Right hindlimb (tissue), 1 donor: ENCODE data around the gene FHIT.
A peak's percentile ranks its signal among the peaks of the same experiment; 100 is the strongest.

Experiments used
- DNase-seq: peaks from one replicate; pipeline ENCODE4 v3.0.0-alpha.2; 2018

Gene FHIT

GRCh38 chr3:60073228-60073627 is 1178.0 kb downstream of the FHIT start:
- DNase-seq, result no peak

- DNase-seq, result no peak
Observed at GRCh38 chr3:60070366-60070765, 1180.9 kb downstream of the FHIT start.

- no peak for DNase-seq
Observed at GRCh38 chr3:60065227-60065868, 1185.9 kb downstream of the FHIT start.

- DNase-seq, result no peak
Observed at GRCh38 chr3:60064210-60065178, 1186.8 kb downstream of the FHIT start.

- peak; percentile 34 for DNase-seq
Observed at GRCh38 chr3:60056404-60056803, 1194.8 kb downstream of the FHIT start.

- DNase-seq, result peak; percentile 32
Observed at GRCh38 chr3:60055765-60056164, 1195.5 kb downstream of the FHIT start.

GRCh38 chr3:60053526-60054265 is 1197.6 kb downstream of the FHIT start:
- DNase-seq, result no peak

GRCh38 chr3:60048447-60048848 is 1202.8 kb downstream of the FHIT start:
- no peak for DNase-seq

- DNase-seq, result no peak
Observed at GRCh38 chr3:60047426-60048200, 1203.6 kb downstream of the FHIT start.

GRCh38 chr3:60046210-60046609 is 1205.0 kb downstream of the FHIT start:
- peak; percentile 24 for DNase-seq

GRCh38 chr3:60045686-60046085 is 1205.6 kb downstream of the FHIT start:
- no peak for DNase-seq

GRCh38 chr3:60036803-60037202 is 1214.4 kb downstream of the FHIT start:
- DNase-seq, result no peak

GRCh38 chr3:60033901-60034453 is 1217.3 kb downstream of the FHIT start:
- DNase-seq, result no peak

GRCh38 chr3:60030982-60031381 is 1220.3 kb downstream of the FHIT start:
- DNase-seq, result no peak

- no peak for DNase-seq
Observed at GRCh38 chr3:60028233-60028632, 1223.0 kb downstream of the FHIT start.

GRCh38 chr3:60027335-60027734 is 1223.9 kb downstream of the FHIT start:
- DNase-seq, result no peak

GRCh38 chr3:60025096-60026050 is 1225.9 kb downstream of the FHIT start:
- DNase-seq, result no peak

- no peak for DNase-seq
Observed at GRCh38 chr3:60024400-60024799, 1226.9 kb downstream of the FHIT start.

GRCh38 chr3:60023189-60023588 is 1228.1 kb downstream of the FHIT start:
- DNase-seq, result no peak

GRCh38 chr3:60017631-60018030 is 1233.6 kb downstream of the FHIT start:
- DNase-seq, result no peak
